Caco-2 (cell line): ENCODE measurements around the gene TRAPPC14. TPM values are rescaled to one million over a fixed set of nuclear protein-coding genes. Genes with fewer than 3 reads are reported as not detected.
"Not testable (repeated sequence)": the region's sequence is repeated elsewhere in the genome, so short reads cannot be mapped to it uniquely, and the experiment has no call there.

Experiments used
- BruUV-seq: library from RNA; stranded (reverse); fragments of 400-500 nt; replicated peaks from 2 replicates; lab custom pipeline; 2021; lab: Mats Ljungman, UMichigan
- CTCF ChIA-PET: fragments of 300-600 bp; sonication (Branson Sonifier 250); formaldehyde crosslinking; loops from one replicate; lab custom pipeline; 2022; ENCODE audit warnings: antibody characterized with exemption; lab: Charles Lee
- POLR2A ChIA-PET: fragments of 300-600 bp; sonication (Branson Sonifier 250); formaldehyde crosslinking; loops from one replicate; lab custom pipeline; 2022; ENCODE audit warnings: antibody characterized with exemption; lab: Charles Lee
- DNase-seq, 2 experiments: peaks; one replicate each; pipeline versions ENCODE4 v3.0.0 to v3.0.0-alpha.2; 2020 to 2022
- H3K27me3 ChIP-seq: replicated peaks from 2 replicates; pipeline ENCODE4 v1.6.0; 2011; ENCODE audit warnings: low read length; ENCODE audit not compliant: control insufficient read depth, insufficient read depth
- H3K36me3 ChIP-seq: 2 replicates; pipeline ENCODE4 v1.5.1; 2011; ENCODE audit warnings: low read length; ENCODE audit not compliant: control insufficient read depth, insufficient read depth
- H3K4me1 ChIP-seq: fragments of 250-450 bp; sonication (Bioruptor Pico); 2 replicates; pipeline ENCODE4 v1.5.1; 2020; ENCODE audit warnings: mild to moderate bottlenecking
- H3K4me3 ChIP-seq: 2 replicates; pipeline ENCODE4 v1.5.1; 2011; ENCODE audit warnings: low read depth, mild to moderate bottlenecking, control low read depth, low read length
- H3K9me3 ChIP-seq: fragments of 250-450 bp; sonication (Bioruptor Pico); 2 replicates; pipeline ENCODE4 v1.5.1; 2020; ENCODE audit warnings: mild to moderate bottlenecking, moderate library complexity
- H3K27ac Mint-ChIP-seq: one replicate; pipeline ENCODE4 v1.8.0; 2022; ENCODE audit warnings: mixed read lengths; ENCODE audit not compliant: unreplicated experiment
- H3K27me3 Mint-ChIP-seq: one replicate; pipeline ENCODE4 v1.8.0; 2022; ENCODE audit warnings: mixed read lengths; ENCODE audit not compliant: insufficient read depth, unreplicated experiment
- H3K36me3 Mint-ChIP-seq: one replicate; pipeline ENCODE4 v1.8.0; 2022; ENCODE audit warnings: mild to moderate bottlenecking, mixed read lengths; ENCODE audit not compliant: insufficient read depth, unreplicated experiment
- H3K4me1 Mint-ChIP-seq: one replicate; pipeline ENCODE4 v1.8.0; 2022; ENCODE audit warnings: low read depth, mixed read lengths; ENCODE audit not compliant: unreplicated experiment
- H3K4me3 Mint-ChIP-seq: one replicate; pipeline ENCODE4 v1.8.0; 2022; ENCODE audit warnings: mild to moderate bottlenecking, moderate library complexity, mixed read lengths; ENCODE audit not compliant: unreplicated experiment
- H3K9me3 Mint-ChIP-seq: one replicate; pipeline ENCODE4 v1.8.0; 2022; ENCODE audit warnings: mixed read lengths; ENCODE audit not compliant: unreplicated experiment
- CTCF ChIP-seq, 2 experiments: fragments of 200-600 bp in 1 of 2; IDR thresholded peaks; 1 replicate in 1 of 2; 2 replicates in 1 of 2; pipeline versions ENCODE4 v1.5.1 to v1.8.0; 2011 to 2022; ENCODE audit warnings: antibody characterized with exemption in 1 of 2, control low read depth in 1 of 2, inconsistent platforms in 1 of 2, low read depth in 1 of 2, low read length in 1 of 2, mild to moderate bottlenecking in 1 of 2, moderate library complexity in 1 of 2; ENCODE audit not compliant: insufficient read depth in 1 of 2, severe bottlenecking in 1 of 2, unreplicated experiment in 1 of 2
- intact Hi-C: fragments of 100-400 bp; cut with micrococcal nuclease; formaldehyde crosslinking; loops from one replicate; pipeline ENCODE4 v1.10.0; 2022; ENCODE audit not compliant: unreplicated experiment
- total RNA-seq: library from RNA; stranded (reverse); gene quantifications from 2 replicates; pipeline ENCODE4 v1.2.3, GENCODE V29; 2022

Gene TRAPPC14
- total RNA-seq, 1 experiment from 2014 or later, result 23.2 TPM

- Mint-ChIP-seq H3K4me3 (peak overlapping the region; percentile 60), H3K9me3 (no peaks in the 10 kb centered on the region), H3K27ac (no peak overlapping the region), H3K36me3 (peaks cover 19% of the 10 kb centered on the region), H3K27me3 (no peaks in the 10 kb centered on the region), H3K4me1 (peaks cover 18% of the 10 kb centered on the region)
- Histone ChIP-seq H3K36me3 (no peaks in the 10 kb centered on the region), H3K27me3 (no peaks in the 10 kb centered on the region), H3K9me3 (no peaks in the 10 kb centered on the region), H3K4me3 (no peak overlapping the region), H3K4me1 (peaks cover 8% of the 10 kb centered on the region; the same call in 1 of the 2 replicates)
- DNase-seq, result peak; percentile 76 to 86
- TF ChIP-seq CTCF (IDR thresholded peaks at IDR 0.05; ENCODE audit: insufficient read depth in 1 of 2, low read depth in 1 of 2, low read length in 1 of 2, severe bottlenecking in 1 of 2, unreplicated experiment in 1 of 2), result peak; percentile 79 to 93
- ChIA-PET POLR2A (interaction anchor here (1.1 kb wide), 1 partner anchor 29 kb away, joined by 7 read pairs; the partner anchor contains the start of gene AP4M1), CTCF (interaction anchor here (0.6 to 1.5 kb wide), 7 partner anchors 18 to 151 kb away, joined by 3 to 8 read pairs (median 5); partner anchors contain the start of genes AP4M1, LAMTOR4 and MCM7)
- no TSS peak for BruUV-seq
- intact Hi-C loops, result no loop called here
These were observed 27.7 kb downstream of the TRAPPC14 start for GRCh38 chr7:100130608-100131453.

- H3K4me3 Mint-ChIP-seq, result not testable (repeated sequence)
These were observed 28.3 kb downstream of the TRAPPC14 start for GRCh38 chr7:100130220-100130607.

GRCh38 chr7:100128637-100128963 lies 29.9 kb downstream of the TRAPPC14 start:
- H3K27ac Mint-ChIP-seq, result no peak overlapping the region
- H3K4me1 ChIP-seq, result peaks cover 20% of the 10 kb centered on the region
- intact Hi-C loops, result no loop called here
- ChIA-PET CTCF (interaction anchor here (0.6 to 1.6 kb wide), 4 partner anchors 19 to 279 kb away, joined by 3 to 6 read pairs (median 4); partner anchors contain the start of gene LAMTOR4), POLR2A (interaction anchor here (0.6 to 1.2 kb wide), 3 partner anchors 27 to 300 kb away, joined by 3 to 8 read pairs (median 4); partner anchors contain the start of genes AP4M1, MCM7, MEPCE and ZCWPW1)
- no peaks in the 10 kb centered on the region for H3K27me3 Mint-ChIP-seq
- H3K9me3 Mint-ChIP-seq, result no peaks in the 10 kb centered on the region
- peaks cover 32% of the 10 kb centered on the region for H3K4me1 Mint-ChIP-seq
- DNase-seq, result no peak
- H3K4me3 Mint-ChIP-seq, result peak overlapping the region; percentile 99
- no peaks in the 10 kb centered on the region for H3K27me3 ChIP-seq
- no peak for TF ChIP-seq CTCF (IDR thresholded peaks at IDR 0.05; ENCODE audit: insufficient read depth in 1 of 2, low read depth in 1 of 2, low read length in 1 of 2, severe bottlenecking in 1 of 2, unreplicated experiment in 1 of 2)
- H3K36me3 ChIP-seq, result no peaks in the 10 kb centered on the region
- H3K4me3 ChIP-seq, result peak overlapping the region; percentile 95; the same call in 1 of the 2 replicates
- H3K9me3 ChIP-seq, result no peaks in the 10 kb centered on the region
- H3K36me3 Mint-ChIP-seq, result peaks cover 25% of the 10 kb centered on the region
- BruUV-seq, result no TSS peak

More at GRCh38 chr7:100130220-100130607, 28.3 kb downstream of the TRAPPC14 start:
- H3K9me3 Mint-ChIP-seq, DNase-seq, intact Hi-C loops, BruUV-seq, H3K4me3 ChIP-seq, H3K27ac Mint-ChIP-seq, H3K27me3 Mint-ChIP-seq, H3K27me3 ChIP-seq, H3K9me3 ChIP-seq, H3K36me3 ChIP-seq: not testable (repeated sequence)
- Mint-ChIP-seq H3K36me3 (peaks cover 25% of the 10 kb centered on the region), H3K4me1 (peaks cover 24% of the 10 kb centered on the region)
- ChIA-PET POLR2A (interaction anchor here (1.1 kb wide), 1 partner anchor 28 kb away, joined by 7 read pairs; the partner anchor contains the start of gene AP4M1), CTCF (interaction anchor here (0.7 to 1.5 kb wide), 5 partner anchors 18 to 150 kb away, joined by 3 to 8 read pairs (median 7); partner anchors contain the start of genes AP4M1, LAMTOR4 and MCM7)
- peaks cover 14% of the 10 kb centered on the region for H3K4me1 ChIP-seq
